GM23338 (cell line): ENCODE data around the gene RAB11FIP3. TPM values are rescaled to one million over a fixed set of nuclear protein-coding genes. Genes with fewer than 3 reads are reported as not detected.

Experiments
- ATAC-seq: fragments of 200-7000 bp; cut with Tn5 transposase; 3 replicates; pipeline ENCODE4 v1.9.1; 2020
- DNase-seq: peaks from one replicate; pipeline ENCODE4 v3.0.0-alpha.2; 2015; ENCODE audit warnings: low spot score
- H2AFZ ChIP-seq: fragments of 200-600 bp; sonication (generic); 2 replicates; pipeline ENCODE4 v1.8.0; 2016; ENCODE audit warnings: antibody characterized with exemption, mild to moderate bottlenecking, moderate library complexity
- H3F3A ChIP-seq: fragments of 200-600 bp; sonication (generic); replicated peaks from 2 replicates; pipeline ENCODE4 v1.8.0; 2017; ENCODE audit warnings: antibody characterized with exemption, mixed run types, low read depth
- H3K27ac ChIP-seq: fragments of 200-600 bp; sonication (generic); 2 replicates; pipeline ENCODE4 v1.6.1; 2016; ENCODE audit warnings: low read depth
- H3K27me3 ChIP-seq: fragments of 200-600 bp; sonication (generic); 2 replicates; pipeline ENCODE4 v1.8.0; 2016; ENCODE audit warnings: mild to moderate bottlenecking, mixed run types, moderate library complexity; ENCODE audit not compliant: insufficient read depth
- H3K36me3 ChIP-seq: fragments of 200-600 bp; sonication (generic); 2 replicates; pipeline ENCODE4 v1.8.0; 2016; ENCODE audit warnings: mild to moderate bottlenecking; ENCODE audit not compliant: insufficient read depth
- H3K4me1 ChIP-seq: fragments of 200-600 bp; sonication (generic); 2 replicates; pipeline ENCODE4 v1.8.0; 2016; ENCODE audit warnings: mild to moderate bottlenecking, moderate library complexity; ENCODE audit not compliant: insufficient read depth
- H3K4me2 ChIP-seq: fragments of 200-600 bp; sonication (generic); 2 replicates; pipeline ENCODE4 v1.7.1; 2017; ENCODE audit warnings: mixed run types
- H3K4me3 ChIP-seq: fragments of 200-600 bp; sonication (generic); 2 replicates; pipeline ENCODE4 v1.6.1; 2016; ENCODE audit warnings: mixed run types
- H3K79me2 ChIP-seq: fragments of 200-600 bp; sonication (generic); replicated peaks from 2 replicates; pipeline ENCODE4 v1.8.0; 2017; ENCODE audit warnings: mild to moderate bottlenecking; ENCODE audit not compliant: insufficient read depth
- H3K9me2 ChIP-seq: fragments of 200-600 bp; sonication (generic); 2 replicates; pipeline ENCODE4 v1.8.0; 2017; ENCODE audit not compliant: insufficient read depth
- H4K20me1 ChIP-seq: fragments of 200-600 bp; sonication (generic); replicated peaks from 2 replicates; pipeline ENCODE4 v1.8.0; 2017; ENCODE audit warnings: mild to moderate bottlenecking; ENCODE audit not compliant: insufficient read depth
- H3K27ac Mint-ChIP-seq: 2 replicates; pipeline ENCODE4 v1.8.0; 2020; ENCODE audit warnings: inconsistent platforms, mild to moderate bottlenecking, moderate library complexity, mixed read lengths
- H3K27me3 Mint-ChIP-seq: 3 replicates; pipeline ENCODE4 v1.8.0; 2022; ENCODE audit warnings: low read depth, mild to moderate bottlenecking, moderate library complexity, mixed read lengths, inconsistent platforms; ENCODE audit not compliant: insufficient read depth, poor library complexity
- H3K36me3 Mint-ChIP-seq: 3 replicates; pipeline ENCODE4 v1.8.0; 2021; ENCODE audit warnings: low read depth, mild to moderate bottlenecking, inconsistent platforms, moderate library complexity, mixed read lengths
- H3K4me1 Mint-ChIP-seq: 3 replicates; pipeline ENCODE4 v1.8.0; 2020; ENCODE audit warnings: mild to moderate bottlenecking, inconsistent platforms, mixed read lengths
- H3K4me3 Mint-ChIP-seq: 3 replicates; pipeline ENCODE4 v1.8.0; 2021; ENCODE audit warnings: moderate library complexity, mild to moderate bottlenecking, inconsistent platforms, mixed read lengths
- H3K9me3 Mint-ChIP-seq: 3 replicates; pipeline ENCODE4 v1.8.0; 2020; ENCODE audit warnings: moderate library complexity, mild to moderate bottlenecking, inconsistent platforms, mixed read lengths
- CTCF ChIP-seq, 2 experiments: fragments of 200-600 bp in 1 of 2; sonication (generic) in 1 of 2; conservative IDR thresholded peaks; 2 replicates each; pipeline versions ENCODE4 v1.5.1 to v1.6.1; 2016 to 2017; ENCODE audit warnings: antibody characterized with exemption in 2 of 2, low read depth in 2 of 2, mild to moderate bottlenecking in 2 of 2, moderate library complexity in 1 of 2
- ETS1 ChIP-seq: IDR thresholded peaks from 2 replicates; pipeline ENCODE4 v1.6.1; 2016; ENCODE audit warnings: antibody characterized with exemption
- EZH2 ChIP-seq: fragments of 200-600 bp; sonication (generic); IDR thresholded peaks from one replicate; pipeline ENCODE4 v1.8.0; 2017; ENCODE audit warnings: antibody characterized with exemption, mild to moderate bottlenecking, low read depth; ENCODE audit not compliant: unreplicated experiment
- EZH2phosphoT487 ChIP-seq: fragments of 200-600 bp; sonication (generic); IDR thresholded peaks from one replicate; pipeline ENCODE4 v1.8.1; 2018; ENCODE audit warnings: antibody characterized with exemption; ENCODE audit not compliant: unreplicated experiment
- JUNB ChIP-seq: IDR thresholded peaks from one replicate; pipeline ENCODE4 v1.6.1; 2016; ENCODE audit warnings: antibody characterized with exemption; ENCODE audit not compliant: unreplicated experiment
- NANOG ChIP-seq: IDR thresholded peaks from 2 replicates; pipeline ENCODE4 v1.6.1; 2016; ENCODE audit warnings: antibody characterized with exemption, borderline replicate concordance
- POLR2AphosphoS5 ChIP-seq: IDR thresholded peaks from 2 replicates; pipeline ENCODE4 v1.6.1; 2016; ENCODE audit warnings: antibody characterized with exemption, low read depth
- STAT1 ChIP-seq: IDR thresholded peaks from one replicate; pipeline ENCODE4 v1.6.1; 2016; ENCODE audit warnings: antibody characterized with exemption; ENCODE audit not compliant: unreplicated experiment
- ZNF114 ChIP-seq: fragments of 250-450 bp; sonication (Bioruptor Pico); IDR thresholded peaks from 2 replicates; pipeline ENCODE4 v1.5.0; 2020; ENCODE audit warnings: mild to moderate bottlenecking, moderate library complexity
- ZNF331 ChIP-seq: fragments of 250-450 bp; sonication (Bioruptor Pico); IDR thresholded peaks from 2 replicates; pipeline ENCODE4 v1.5.0; 2020; ENCODE audit warnings: low read depth, mild to moderate bottlenecking, moderate library complexity
- ZNF462 ChIP-seq: fragments of 250-450 bp; sonication (Bioruptor Pico); IDR thresholded peaks from 2 replicates; pipeline ENCODE4 v1.5.0; 2020; ENCODE audit warnings: mild to moderate bottlenecking, moderate library complexity
- polyA plus RNA-seq: library from polyadenylated mRNA; unstranded; fragments of >200 nt; fragmentation: Nextera tagmentation; extraction: Ambion mirVana; gene quantifications from 2 replicates; pipeline ENCODE4 v1.2.1, GENCODE V29; 2016
- total RNA-seq: library from RNA; depleted of rRNA; stranded (reverse); fragments of >200 nt; shearing (Covaris generic); gene quantifications from 2 replicates; pipeline ENCODE4 v1.2.3, GENCODE V29; 2014

The RAB11FIP3 gene
- total and polyA plus RNA-seq, 2 experiments from 2014 or later, result 3.2 to 29.2 TPM

- TF ChIP-seq ETS1 (no peak), POLR2AphosphoS5 (no peak)
These were observed 46.7 kb downstream of the RAB11FIP3 start (continued) for GRCh38 chr16:472199-472504.

- no peak for ATAC-seq
- no peak for TF ChIP-seq STAT1
- TF ChIP-seq ZNF331 (CRISPR knock-in tag), result no peak
- no peak for TF ChIP-seq ZNF114 (CRISPR knock-in tag)
- TF ChIP-seq CTCF (conservative IDR thresholded peaks at IDR 0.05; ENCODE audit: low read depth in 2 of 2), result no peak
- TF ChIP-seq JUNB, result no peak
- no peak for TF ChIP-seq ETS1
- no peak for TF ChIP-seq ZNF462 (CRISPR knock-in tag)
- TF ChIP-seq EZH2phosphoT487, result no peak
- TF ChIP-seq EZH2, result no peak
- no peak for TF ChIP-seq NANOG
These were observed 47.9 kb downstream of the RAB11FIP3 start for GRCh38 chr16:473046-474043.

More at GRCh38 chr16:473046-474043, 47.9 kb downstream of the RAB11FIP3 start:
- H3K27me3 Mint-ChIP-seq, result peaks cover 21% of the 10 kb centered on the region
- Histone ChIP-seq H3K4me1 (peaks cover 10% of the 10 kb centered on the region), H2AFZ (no peak overlapping the region), H3K9me2 (no peaks in the 10 kb centered on the region), H3K27me3 (no peaks in the 10 kb centered on the region), H3K4me2 (no peak overlapping the region), H3K36me3 (no peaks in the 10 kb centered on the region), H3K27ac (no peak overlapping the region), H3F3A (0 out of 2 replicates have a peak, but pooled peaks cover 4% of the 10 kb centered on the region), H3K79me2 (no peaks in the 10 kb centered on the region; the same call in 1 of the 2 replicates), H3K4me3 (no peak overlapping the region), H4K20me1 (no peaks in the 10 kb centered on the region; the same call in 1 of the 2 replicates)
- H3K27ac Mint-ChIP-seq, result no peak overlapping the region
- no peaks in the 10 kb centered on the region for H3K9me3 Mint-ChIP-seq
- peaks cover 41% of the 10 kb centered on the region for H3K4me1 Mint-ChIP-seq
- H3K4me3 Mint-ChIP-seq, result no peak overlapping the region; the same call in 2 of the 3 replicates
- no peak for DNase-seq
- H3K36me3 Mint-ChIP-seq, result peaks cover 3% of the 10 kb centered on the region; the same call in 1 of the 3 replicates
